MM.1S (cell line): ENCODE results near the gene NOL4L.
A peak's percentile ranks its signal among the peaks of the same experiment; 100 is the strongest.

Experiments
- DNase-seq: peaks from one replicate; pipeline ENCODE4 v3.0.0-alpha.2; 2015
- H2AFZ ChIP-seq: fragments of 300-600 bp; sonication (generic); 2 replicates; pipeline ENCODE4 v1.6.0; 2016; ENCODE audit warnings: antibody characterized with exemption, low read length
- H3F3A ChIP-seq: fragments of 300-600 bp; sonication (generic); 2 replicates; pipeline ENCODE4 v1.6.1; 2016; ENCODE audit warnings: mild to moderate bottlenecking, antibody characterized with exemption, low read length, moderate library complexity, mixed read lengths; ENCODE audit not compliant: insufficient read depth
- H3K27ac ChIP-seq: fragments of 300-600 bp; sonication (generic); 2 replicates; pipeline ENCODE4 v1.5.1; 2016; ENCODE audit warnings: mild to moderate bottlenecking, low read length
- H3K27me3 ChIP-seq: fragments of 300-600 bp; sonication (generic); replicated peaks from 2 replicates; pipeline ENCODE4 v1.6.0; 2016; ENCODE audit warnings: low read length; ENCODE audit not compliant: insufficient read depth
- H3K36me3 ChIP-seq: fragments of 300-600 bp; sonication (generic); replicated peaks from 2 replicates; pipeline ENCODE4 v1.6.1; 2016; ENCODE audit warnings: mild to moderate bottlenecking, low read length, mixed read lengths; ENCODE audit not compliant: insufficient read depth
- H3K4me1 ChIP-seq: fragments of 300-600 bp; sonication (generic); 2 replicates; pipeline ENCODE4 v1.6.1; 2016; ENCODE audit warnings: low read length, mixed read lengths
- H3K4me2 ChIP-seq: fragments of 300-600 bp; sonication (generic); 2 replicates; pipeline ENCODE4 v1.6.0; 2016; ENCODE audit warnings: low read depth, low read length
- H3K4me3 ChIP-seq: fragments of 300-600 bp; sonication (generic); 2 replicates; pipeline ENCODE4 v1.5.1; 2016; ENCODE audit warnings: low read length, mixed read lengths
- H3K79me2 ChIP-seq: fragments of 300-600 bp; sonication (generic); 2 replicates; pipeline ENCODE4 v1.6.1; 2016; ENCODE audit warnings: mixed run types, low read length, mixed read lengths
- H3K9ac ChIP-seq: fragments of 300-600 bp; sonication (generic); 2 replicates; pipeline ENCODE4 v1.6.1; 2016; ENCODE audit warnings: low read length, mixed read lengths
- H3K9me2 ChIP-seq: fragments of 300-600 bp; sonication (generic); replicated peaks from 2 replicates; pipeline ENCODE4 v1.6.1; 2016; ENCODE audit warnings: mild to moderate bottlenecking, low read length, mixed read lengths; ENCODE audit not compliant: insufficient read depth
- H3K9me3 ChIP-seq: fragments of 300-600 bp; sonication (generic); replicated peaks from 2 replicates; pipeline ENCODE4 v1.6.1; 2016; ENCODE audit warnings: mild to moderate bottlenecking, low read length, mixed read lengths; ENCODE audit not compliant: insufficient read depth
- H4K20me1 ChIP-seq: fragments of 300-600 bp; sonication (generic); 2 replicates; pipeline ENCODE4 v1.6.1; 2016; ENCODE audit warnings: mild to moderate bottlenecking, low read length, moderate library complexity, mixed read lengths; ENCODE audit not compliant: insufficient read depth
- CTCF ChIP-seq: fragments of 300-600 bp; sonication (generic); IDR thresholded peaks from 2 replicates; pipeline ENCODE4 v1.5.1; 2016; ENCODE audit warnings: antibody characterized with exemption, low read length, mixed read lengths
- EZH2 ChIP-seq: fragments of 300-600 bp; sonication (generic); optimal IDR thresholded peaks from 2 replicates; pipeline ENCODE3; 2017; ENCODE audit warnings: low read depth, mild to moderate bottlenecking, antibody characterized with exemption, low read length, mixed read lengths
- EZH2phosphoT487 ChIP-seq: fragments of 300-600 bp; sonication (generic); IDR thresholded peaks from 2 replicates; pipeline ENCODE4 v1.6.1; 2018; ENCODE audit warnings: antibody characterized with exemption, low read length

Gene NOL4L

DNA sequence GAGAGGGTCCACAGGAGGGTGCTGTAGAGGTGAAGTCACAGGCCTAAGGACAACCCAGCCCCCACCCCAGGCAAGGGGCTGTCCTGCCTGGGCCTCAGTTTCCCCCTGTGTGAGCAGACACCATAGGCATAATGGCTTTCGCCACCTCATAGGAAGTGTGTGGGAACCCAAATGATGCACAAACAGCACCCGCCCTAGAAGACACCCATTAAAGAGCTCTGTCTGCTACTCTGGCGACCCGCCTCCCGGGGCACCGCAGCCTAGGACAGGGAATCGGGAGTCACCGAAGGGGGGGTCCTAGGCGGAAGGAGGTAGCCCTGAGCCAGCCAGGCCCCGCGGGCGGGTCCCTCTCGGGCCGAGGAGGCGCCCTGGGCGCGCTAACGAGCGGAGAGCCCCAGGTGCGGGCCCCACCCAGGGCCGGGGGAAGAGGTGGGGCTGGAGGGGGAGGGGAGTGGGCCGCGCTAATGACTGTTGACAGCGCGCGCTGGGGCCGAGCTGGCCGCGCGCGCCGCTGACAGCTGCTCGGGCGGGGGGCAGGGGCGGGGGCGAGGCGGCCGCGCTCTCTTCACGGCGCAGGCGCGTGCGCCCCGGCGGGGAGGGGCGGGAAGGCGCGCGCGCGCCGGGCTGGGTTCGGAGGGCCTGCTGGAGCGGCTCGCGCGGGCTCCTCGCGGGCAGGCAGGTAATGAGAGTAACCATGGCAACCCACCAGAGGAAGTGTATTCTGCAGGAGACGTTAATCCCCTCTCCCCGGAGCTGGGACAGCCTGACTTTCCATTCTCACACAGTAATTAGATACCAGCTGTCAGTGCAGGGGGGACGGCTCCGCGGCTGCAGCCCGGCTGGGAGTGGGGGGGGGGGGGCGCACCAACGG lies 48.9 kb downstream of the NOL4L start:
- TF ChIP-seq CTCF: no peak
- no peak for TF ChIP-seq EZH2phosphoT487
- no peak for TF ChIP-seq EZH2
- peak overlapping the region; percentile 65; the same call in 1 of the 2 replicates for H3K9ac ChIP-seq
- peak; percentile 83 for DNase-seq
- H3K79me2 ChIP-seq: no peaks in the 10 kb centered on the region
- H3K27ac ChIP-seq: peak overlapping the region; percentile 51; the same call in 1 of the 2 replicates
- peak overlapping the region; percentile 58 for H3K4me3 ChIP-seq
- H3F3A ChIP-seq: peaks cover 19% of the 10 kb centered on the region
- H3K9me3 ChIP-seq: no peaks in the 10 kb centered on the region
- no peaks in the 10 kb centered on the region for H4K20me1 ChIP-seq
- H3K36me3 ChIP-seq: no peaks in the 10 kb centered on the region
- no peaks in the 10 kb centered on the region for H3K27me3 ChIP-seq
- no peaks in the 10 kb centered on the region for H3K9me2 ChIP-seq
- H3K4me2 ChIP-seq: peak overlapping the region; percentile 91
- peaks cover 26% of the 10 kb centered on the region for H3K4me1 ChIP-seq
- peak overlapping the region; percentile 82 for H2AFZ ChIP-seq

DNA sequence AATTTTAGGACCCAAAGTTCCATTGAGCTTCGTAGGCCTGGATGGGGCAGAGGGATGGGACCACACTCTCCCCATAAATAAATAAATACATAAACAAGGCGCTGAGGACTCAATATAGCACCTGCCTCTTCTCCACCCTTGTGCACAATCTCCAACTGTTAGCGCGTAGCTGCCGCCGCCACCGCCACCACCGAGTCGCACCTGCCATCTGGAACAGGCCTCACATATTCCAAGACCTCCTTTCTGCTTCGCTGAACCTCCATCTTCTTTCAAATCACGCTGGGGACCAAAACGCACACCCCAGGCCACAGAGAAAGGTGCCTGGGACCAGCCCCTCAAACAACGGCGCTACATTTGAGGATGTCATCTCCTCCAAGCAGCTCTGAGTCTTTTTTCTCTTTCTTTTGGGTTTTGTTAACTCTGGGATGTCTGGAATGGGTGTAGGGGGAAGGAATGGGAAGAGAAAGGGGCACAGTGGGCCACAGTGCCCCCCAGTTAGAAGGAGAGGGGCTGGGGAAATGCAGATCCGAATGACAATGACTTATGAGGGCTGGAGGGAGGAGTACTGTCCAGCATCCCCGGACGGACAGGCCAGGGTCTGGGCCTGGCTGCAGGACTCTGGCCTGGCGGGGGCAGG lies 49.7 kb downstream of the NOL4L start:
- Histone ChIP-seq H3K4me2 (peak overlapping the region; percentile 91), H3K9me3 (no peaks in the 10 kb centered on the region), H3K4me3 (peak overlapping the region; percentile 58), H3F3A (peaks cover 19% of the 10 kb centered on the region), H4K20me1 (no peaks in the 10 kb centered on the region), H2AFZ (peak overlapping the region; percentile 82), H3K4me1 (peaks cover 26% of the 10 kb centered on the region), H3K27me3 (no peaks in the 10 kb centered on the region), H3K79me2 (no peaks in the 10 kb centered on the region), H3K27ac (peak overlapping the region; percentile 51; the same call in 1 of the 2 replicates), H3K36me3 (no peaks in the 10 kb centered on the region), H3K9me2 (no peaks in the 10 kb centered on the region), H3K9ac (no peak overlapping the region; the same call in 1 of the 2 replicates)
- DNase-seq: no peak
- TF ChIP-seq EZH2phosphoT487: no peak
- no peak for TF ChIP-seq CTCF
- TF ChIP-seq EZH2: no peak

DNA sequence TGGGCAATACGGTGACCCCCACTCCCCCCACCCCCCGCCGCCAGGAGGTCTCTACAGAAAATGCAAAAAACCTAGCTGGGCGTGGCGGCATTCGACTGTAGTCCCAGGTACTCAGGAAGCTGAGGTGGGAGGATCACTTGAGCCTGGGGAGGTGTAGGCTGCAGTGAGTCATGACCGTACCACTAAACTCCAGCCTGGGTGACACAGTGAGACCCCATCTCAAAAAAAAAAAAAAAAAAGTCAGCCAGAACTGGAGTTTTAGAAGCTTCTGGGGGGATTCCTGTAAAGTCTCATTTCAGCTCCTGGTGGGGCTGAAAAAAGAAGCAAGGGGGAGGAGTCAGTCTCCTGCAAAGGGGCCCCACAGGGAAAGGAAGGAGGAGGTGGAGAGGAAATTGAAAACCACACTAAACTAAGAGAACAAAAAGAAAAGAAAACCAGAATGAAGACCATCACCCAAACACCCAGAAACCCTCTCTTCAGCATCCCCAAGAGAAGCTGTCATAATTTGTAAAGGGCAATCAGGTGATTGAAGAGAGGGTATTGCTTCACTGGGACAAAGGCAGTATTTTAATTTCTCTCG lies 50.4 kb downstream of the NOL4L start:
- Histone ChIP-seq H3F3A (peaks cover 19% of the 10 kb centered on the region), H3K9me3 (no peaks in the 10 kb centered on the region), H3K9ac (no peak overlapping the region), H3K4me1 (peaks cover 19% of the 10 kb centered on the region), H3K27ac (peak overlapping the region; percentile 10; the same call in 1 of the 2 replicates), H4K20me1 (no peaks in the 10 kb centered on the region), H3K4me3 (no peak overlapping the region), H3K36me3 (no peaks in the 10 kb centered on the region), H3K9me2 (no peaks in the 10 kb centered on the region), H3K79me2 (no peaks in the 10 kb centered on the region), H3K27me3 (no peaks in the 10 kb centered on the region), H3K4me2 (peak overlapping the region; percentile 91), H2AFZ (peak overlapping the region; percentile 21; the same call in 1 of the 2 replicates)
- TF ChIP-seq EZH2phosphoT487: no peak
- DNase-seq: no peak
